ENCODE results near the gene GRIA3.
A peak's percentile ranks its signal among the peaks of the same experiment; 100 is the strongest.

Gene GRIA3

DNA sequence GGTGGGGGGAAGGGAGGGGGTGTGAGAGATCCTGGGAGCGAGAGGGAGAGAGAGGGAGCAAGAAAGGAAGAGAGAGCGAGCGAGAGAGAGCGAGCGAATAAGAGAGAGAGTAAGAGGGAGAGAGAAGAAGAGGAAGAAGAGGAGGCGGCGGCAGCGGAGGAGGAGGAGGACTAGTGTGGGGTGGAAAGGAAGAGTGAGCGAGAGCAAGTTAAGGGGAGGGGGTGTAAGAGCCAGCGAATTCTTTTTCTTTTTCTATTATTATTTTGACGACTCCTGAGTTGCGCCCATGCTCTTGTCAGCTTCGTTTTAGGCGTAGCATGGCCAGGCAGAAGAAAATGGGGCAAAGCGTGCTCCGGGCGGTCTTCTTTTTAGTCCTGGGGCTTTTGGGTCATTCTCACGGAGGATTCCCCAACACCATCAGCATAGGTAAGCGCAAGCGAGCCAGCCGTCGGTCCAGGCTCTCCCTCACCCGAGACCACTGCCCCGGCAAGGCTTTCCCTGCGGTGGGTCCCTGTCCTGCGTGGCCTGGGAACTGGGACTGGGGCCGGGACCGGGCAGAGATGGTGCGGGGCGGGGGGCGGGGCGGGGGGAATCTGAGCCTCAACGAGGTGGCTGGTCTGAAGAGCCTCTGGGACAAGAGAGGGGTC lies at the start of gene GRIA3:
Gene GRIA3, plus strand, starts transcription at position 60 of the 647 bp plus-strand sequence. Its CDS starts 258 bp downstream, at position 318.
- no peaks in the 10 kb centered on the region for H3K36me3 ChIP-seq (ENCODE audit: control insufficient read depth in 5 of 5, insufficient read depth in 5 of 5, low read length in 5 of 5)
- no peaks in the 10 kb centered on the region for H3K9me3 ChIP-seq (ENCODE audit: control insufficient read depth in 5 of 5, low read length in 5 of 5)
- no peak within 1 kb of the TSS for H3K9ac ChIP-seq (ENCODE audit: low read length in 5 of 5)
- H3K4me3 ChIP-seq (ENCODE audit: low read depth in 1 of 5, low read length in 5 of 5) = peak within 1 kb of the TSS; percentile 31 to 53 (median 48)
- H3K27ac ChIP-seq (ENCODE audit: low read depth, low read length) = no peak within 1 kb of the TSS
- peaks cover 10 to 23% (median 18%) of the 10 kb centered on the region in 5 donors for H3K27me3 ChIP-seq (ENCODE audit: control insufficient read depth in 5 of 5, insufficient read depth in 4 of 5, low read length in 5 of 5)
- peaks cover 0 to 12% (median 6%) of the 10 kb centered on the region in 5 donors for H3K4me1 ChIP-seq (ENCODE audit: control insufficient read depth in 5 of 5, insufficient read depth in 5 of 5, low read length in 5 of 5)

- Histone ChIP-seq H3K27me3 (ENCODE audit: control insufficient read depth in 5 of 5, insufficient read depth in 4 of 5, low read length in 5 of 5) (no peaks in the 10 kb centered on the region), H3K4me3 (ENCODE audit: low read depth in 1 of 5, low read length in 5 of 5) (no peak overlapping the region), H3K36me3 (ENCODE audit: control insufficient read depth in 5 of 5, insufficient read depth in 5 of 5, low read length in 5 of 5) (no peaks in the 10 kb centered on the region), H3K4me1 (ENCODE audit: control insufficient read depth in 5 of 5, insufficient read depth in 5 of 5, low read length in 5 of 5) (peaks cover 0 to 3% (median 0%) of the 10 kb centered on the region in 5 donors), H3K9ac (ENCODE audit: low read length in 5 of 5) (no peak overlapping the region), H3K27ac (ENCODE audit: low read depth, low read length) (no peak overlapping the region), H3K9me3 (ENCODE audit: control insufficient read depth in 5 of 5, low read length in 5 of 5) (no peaks in the 10 kb centered on the region)
Measured at GRCh38 chrX:123138473-123138872, 45.6 kb upstream of the GRIA3 start.

DNA sequence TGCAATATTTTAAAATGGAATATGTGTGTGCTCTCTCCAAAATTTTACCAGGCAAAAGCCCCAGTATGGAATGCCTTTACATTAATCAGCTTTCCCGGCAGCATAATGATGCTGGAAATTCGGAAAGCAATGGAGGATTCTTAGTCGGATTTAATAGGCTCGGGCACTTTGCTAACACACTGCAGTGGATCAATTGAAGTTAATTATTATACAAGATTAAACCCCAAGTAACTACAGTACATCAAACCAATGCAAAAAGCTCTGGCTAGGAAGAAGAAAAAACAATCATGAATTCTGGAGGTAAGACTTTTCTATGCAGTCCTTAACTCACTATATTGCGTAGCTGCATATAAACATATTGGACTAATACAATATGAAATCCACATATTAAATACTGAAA lies 43.6 kb upstream of the GRIA3 start:
- Histone ChIP-seq H3K4me1 (ENCODE audit: control insufficient read depth in 5 of 5, insufficient read depth in 5 of 5, low read length in 5 of 5) (peaks cover 0 to 3% (median 0%) of the 10 kb centered on the region in 5 donors), H3K27me3 (ENCODE audit: control insufficient read depth in 5 of 5, insufficient read depth in 4 of 5, low read length in 5 of 5) (no peaks in the 10 kb centered on the region), H3K4me3 (ENCODE audit: low read depth in 1 of 5, low read length in 5 of 5) (no peak overlapping the region), H3K36me3 (ENCODE audit: control insufficient read depth in 5 of 5, insufficient read depth in 5 of 5, low read length in 5 of 5) (no peaks in the 10 kb centered on the region), H3K27ac (ENCODE audit: low read depth, low read length) (no peak overlapping the region), H3K9me3 (ENCODE audit: control insufficient read depth in 5 of 5, low read length in 5 of 5) (no peaks in the 10 kb centered on the region), H3K9ac (ENCODE audit: low read length in 5 of 5) (no peak overlapping the region)

- peaks cover 0 to 3% (median 0%) of the 10 kb centered on the region in 5 donors for H3K4me1 ChIP-seq (ENCODE audit: control insufficient read depth in 5 of 5, insufficient read depth in 5 of 5, low read length in 5 of 5)
- H3K27ac ChIP-seq (ENCODE audit: low read depth, low read length) = no peak overlapping the region
- no peaks in the 10 kb centered on the region for H3K27me3 ChIP-seq (ENCODE audit: control insufficient read depth in 5 of 5, insufficient read depth in 4 of 5, low read length in 5 of 5)
- no peak overlapping the region for H3K9ac ChIP-seq (ENCODE audit: low read length in 5 of 5)
- H3K4me3 ChIP-seq (ENCODE audit: low read depth in 1 of 5, low read length in 5 of 5) = no peak overlapping the region
- H3K36me3 ChIP-seq (ENCODE audit: control insufficient read depth in 5 of 5, insufficient read depth in 5 of 5, low read length in 5 of 5) = no peaks in the 10 kb centered on the region
- no peaks in the 10 kb centered on the region for H3K9me3 ChIP-seq (ENCODE audit: control insufficient read depth in 5 of 5, low read length in 5 of 5)
Measured at GRCh38 chrX:123140904-123141303, 43.2 kb upstream of the GRIA3 start.

- Histone ChIP-seq H3K27me3 (ENCODE audit: control insufficient read depth in 5 of 5, insufficient read depth in 4 of 5, low read length in 5 of 5) (no peaks in the 10 kb centered on the region), H3K4me1 (ENCODE audit: control insufficient read depth in 5 of 5, insufficient read depth in 5 of 5, low read length in 5 of 5) (peaks cover 0 to 2% (median 0%) of the 10 kb centered on the region in 5 donors), H3K36me3 (ENCODE audit: control insufficient read depth in 5 of 5, insufficient read depth in 5 of 5, low read length in 5 of 5) (no peaks in the 10 kb centered on the region), H3K4me3 (ENCODE audit: low read depth in 1 of 5, low read length in 5 of 5) (no peak overlapping the region), H3K9ac (ENCODE audit: low read length in 5 of 5) (no peak overlapping the region), H3K9me3 (ENCODE audit: control insufficient read depth in 5 of 5, low read length in 5 of 5) (no peaks in the 10 kb centered on the region), H3K27ac (ENCODE audit: low read depth, low read length) (no peak overlapping the region)
Measured at GRCh38 chrX:123153846-123154335, 30.2 kb upstream of the GRIA3 start.

GRCh38 chrX:123155327-123155726 lies 28.8 kb upstream of the GRIA3 start:
- H3K36me3 ChIP-seq (ENCODE audit: control insufficient read depth in 5 of 5, insufficient read depth in 5 of 5, low read length in 5 of 5) = no peaks in the 10 kb centered on the region

GRCh38 chrX:123157586-123157985 lies 26.5 kb upstream of the GRIA3 start:
- peaks cover 0 to 2% (median 0%) of the 10 kb centered on the region in 5 donors for H3K4me1 ChIP-seq (ENCODE audit: control insufficient read depth in 5 of 5, insufficient read depth in 5 of 5, low read length in 5 of 5)
- no peaks in the 10 kb centered on the region for H3K27me3 ChIP-seq (ENCODE audit: control insufficient read depth in 5 of 5, insufficient read depth in 4 of 5, low read length in 5 of 5)
- H3K4me3 ChIP-seq (ENCODE audit: low read depth in 1 of 5, low read length in 5 of 5) = no peak overlapping the region
- peaks cover 0 to 10% (median 5%) of the 10 kb centered on the region in 5 donors for H3K9me3 ChIP-seq (ENCODE audit: control insufficient read depth in 5 of 5, low read length in 5 of 5)
- no peak overlapping the region for H3K27ac ChIP-seq (ENCODE audit: low read depth, low read length)
- no peaks in the 10 kb centered on the region for H3K36me3 ChIP-seq (ENCODE audit: control insufficient read depth in 5 of 5, insufficient read depth in 5 of 5, low read length in 5 of 5)
- no peak overlapping the region for H3K9ac ChIP-seq (ENCODE audit: low read length in 5 of 5)

More at GRCh38 chrX:123155327-123155726, 28.8 kb upstream of the GRIA3 start:
- Histone ChIP-seq H3K4me1 (ENCODE audit: control insufficient read depth in 5 of 5, insufficient read depth in 5 of 5, low read length in 5 of 5) (peaks cover 0 to 2% (median 0%) of the 10 kb centered on the region in 5 donors), H3K9me3 (ENCODE audit: control insufficient read depth in 5 of 5, low read length in 5 of 5) (peaks cover 0 to 2% (median 0%) of the 10 kb centered on the region in 5 donors), H3K27ac (ENCODE audit: low read depth, low read length) (no peak overlapping the region), H3K4me3 (ENCODE audit: low read depth in 1 of 5, low read length in 5 of 5) (no peak overlapping the region), H3K27me3 (ENCODE audit: control insufficient read depth in 5 of 5, insufficient read depth in 4 of 5, low read length in 5 of 5) (no peaks in the 10 kb centered on the region), H3K9ac (ENCODE audit: low read length in 5 of 5) (no peak overlapping the region)

- peaks cover 0 to 10% (median 5%) of the 10 kb centered on the region in 5 donors for H3K9me3 ChIP-seq (ENCODE audit: control insufficient read depth in 5 of 5, low read length in 5 of 5)
- no peaks in the 10 kb centered on the region for H3K36me3 ChIP-seq (ENCODE audit: control insufficient read depth in 5 of 5, insufficient read depth in 5 of 5, low read length in 5 of 5)
- no peak overlapping the region for H3K4me3 ChIP-seq (ENCODE audit: low read depth in 1 of 5, low read length in 5 of 5)
- no peaks in the 10 kb centered on the region for H3K27me3 ChIP-seq (ENCODE audit: control insufficient read depth in 5 of 5, insufficient read depth in 4 of 5, low read length in 5 of 5)
- H3K9ac ChIP-seq (ENCODE audit: low read length in 5 of 5) = no peak overlapping the region
- H3K4me1 ChIP-seq (ENCODE audit: control insufficient read depth in 5 of 5, insufficient read depth in 5 of 5, low read length in 5 of 5) = peaks cover 0 to 2% (median 0%) of the 10 kb centered on the region in 5 donors
- H3K27ac ChIP-seq (ENCODE audit: low read depth, low read length) = no peak overlapping the region
Measured at GRCh38 chrX:123159403-123159802, 24.7 kb upstream of the GRIA3 start.

GRCh38 chrX:123167621-123168020 lies 16.5 kb upstream of the GRIA3 start:
- H3K4me1 ChIP-seq (ENCODE audit: control insufficient read depth in 5 of 5, insufficient read depth in 5 of 5, low read length in 5 of 5) = no peaks in the 10 kb centered on the region

GRCh38 chrX:123169247-123169901 lies 14.7 kb upstream of the GRIA3 start:
- Histone ChIP-seq H3K9ac (ENCODE audit: low read length in 5 of 5) (no peak overlapping the region), H3K27me3 (ENCODE audit: control insufficient read depth in 5 of 5, insufficient read depth in 4 of 5, low read length in 5 of 5) (peaks cover 0 to 3% (median 0%) of the 10 kb centered on the region in 5 donors), H3K4me1 (ENCODE audit: control insufficient read depth in 5 of 5, insufficient read depth in 5 of 5, low read length in 5 of 5) (no peaks in the 10 kb centered on the region), H3K27ac (ENCODE audit: low read depth, low read length) (no peak overlapping the region), H3K36me3 (ENCODE audit: control insufficient read depth in 5 of 5, insufficient read depth in 5 of 5, low read length in 5 of 5) (no peaks in the 10 kb centered on the region), H3K9me3 (ENCODE audit: control insufficient read depth in 5 of 5, low read length in 5 of 5) (peaks cover 0 to 5% (median 2%) of the 10 kb centered on the region in 5 donors), H3K4me3 (ENCODE audit: low read depth in 1 of 5, low read length in 5 of 5) (no peak overlapping the region)

More at GRCh38 chrX:123167621-123168020, 16.5 kb upstream of the GRIA3 start:
- Histone ChIP-seq H3K27me3 (ENCODE audit: control insufficient read depth in 5 of 5, insufficient read depth in 4 of 5, low read length in 5 of 5) (peaks cover 0 to 3% (median 0%) of the 10 kb centered on the region in 5 donors), H3K9me3 (ENCODE audit: control insufficient read depth in 5 of 5, low read length in 5 of 5) (peaks cover 0 to 5% (median 2%) of the 10 kb centered on the region in 5 donors), H3K9ac (ENCODE audit: low read length in 5 of 5) (no peak overlapping the region), H3K36me3 (ENCODE audit: control insufficient read depth in 5 of 5, insufficient read depth in 5 of 5, low read length in 5 of 5) (no peaks in the 10 kb centered on the region), H3K4me3 (ENCODE audit: low read depth in 1 of 5, low read length in 5 of 5) (no peak overlapping the region), H3K27ac (ENCODE audit: low read depth, low read length) (no peak overlapping the region)

All from subcutaneous abdominal adipose tissue (tissue), 5 donors.